Testis (tissue), 2 donors: ENCODE measurements around the gene CTSE.

Experiments
- POLR2A ChIP-seq: fragments of 450-650 bp; IDR thresholded peaks from one replicate; pipeline ENCODE4 v1.6.1; 2017; ENCODE audit warnings: antibody characterized with exemption, mild to moderate bottlenecking, moderate library complexity
- TF ChIP-seq, protein P1 (sequence below), 3 experiments: fragments of 450-650 bp in 2 of 3; fragments of 200-600 bp in 1 of 3; sonication (generic) in 1 of 3; IDR thresholded peaks; one replicate each; pipeline ENCODE4 v1.5.1; 2016 to 2019; ENCODE audit warnings: antibody characterized with exemption in 3 of 3, mild to moderate bottlenecking in 2 of 3, moderate library complexity in 1 of 3

GRCh38 chr1:205991237-205991636, 32.5 kb downstream of the CTSE start:
- TF ChIP-seq POLR2A: no peak
- TF ChIP-seq, protein P1, sequence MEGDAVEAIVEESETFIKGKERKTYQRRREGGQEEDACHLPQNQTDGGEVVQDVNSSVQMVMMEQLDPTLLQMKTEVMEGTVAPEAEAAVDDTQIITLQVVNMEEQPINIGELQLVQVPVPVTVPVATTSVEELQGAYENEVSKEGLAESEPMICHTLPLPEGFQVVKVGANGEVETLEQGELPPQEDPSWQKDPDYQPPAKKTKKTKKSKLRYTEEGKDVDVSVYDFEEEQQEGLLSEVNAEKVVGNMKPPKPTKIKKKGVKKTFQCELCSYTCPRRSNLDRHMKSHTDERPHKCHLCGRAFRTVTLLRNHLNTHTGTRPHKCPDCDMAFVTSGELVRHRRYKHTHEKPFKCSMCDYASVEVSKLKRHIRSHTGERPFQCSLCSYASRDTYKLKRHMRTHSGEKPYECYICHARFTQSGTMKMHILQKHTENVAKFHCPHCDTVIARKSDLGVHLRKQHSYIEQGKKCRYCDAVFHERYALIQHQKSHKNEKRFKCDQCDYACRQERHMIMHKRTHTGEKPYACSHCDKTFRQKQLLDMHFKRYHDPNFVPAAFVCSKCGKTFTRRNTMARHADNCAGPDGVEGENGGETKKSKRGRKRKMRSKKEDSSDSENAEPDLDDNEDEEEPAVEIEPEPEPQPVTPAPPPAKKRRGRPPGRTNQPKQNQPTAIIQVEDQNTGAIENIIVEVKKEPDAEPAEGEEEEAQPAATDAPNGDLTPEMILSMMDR (IDR thresholded peaks at IDR 0.05): no peak
